ENCODE results near the gene CEP57L1. TPM values are rescaled to one million over a fixed set of nuclear protein-coding genes. Genes with fewer than 3 reads are reported as not detected.
A peak's percentile ranks its signal among the peaks of the same experiment; 100 is the strongest.
"Not testable (repeated sequence)": the region's sequence is repeated elsewhere in the genome, so short reads cannot be mapped to it uniquely, and the experiment has no call there.

Gene CEP57L1
- total RNA-seq, 1 donor from 2014 or later, result 6.2 TPM

GRCh38 chr6:109105681-109106080, 10.4 kb downstream of the CEP57L1 start:
- intact Hi-C loops (cut with micrococcal nuclease), result loop anchor here (10.0 kb wide), 1 partner anchor 279 kb away; the partner anchor contains the start of gene CD164
- no peak for TF ChIP-seq CTCF (IDR thresholded peaks at IDR 0.05; ENCODE audit: borderline replicate concordance)
- H3K4me1 ChIP-seq, result no peaks in the 10 kb centered on the region
- H3K27me3 ChIP-seq (ENCODE audit: low read depth), result no peaks in the 10 kb centered on the region
- DNase-seq, result no peak
- H3K4me3 ChIP-seq, result no peak overlapping the region
- H3K9me3 ChIP-seq (replicated peaks), result peaks cover 7% of the 10 kb centered on the region
- H3K27ac ChIP-seq (replicated peaks), result no peak overlapping the region
- peaks cover 20% of the 10 kb centered on the region for H3K36me3 ChIP-seq

- intact Hi-C loops (cut with micrococcal nuclease), result loop anchor here (10.0 kb wide), 1 partner anchor 275 kb away; the partner anchor contains the start of gene CD164
- H3K4me3 ChIP-seq; H3K27me3 ChIP-seq (ENCODE audit: low read depth); H3K4me1 ChIP-seq; DNase-seq; H3K27ac ChIP-seq (replicated peaks): not testable (repeated sequence)
- peaks cover 10% of the 10 kb centered on the region for H3K9me3 ChIP-seq (replicated peaks)
- peaks cover 16% of the 10 kb centered on the region for H3K36me3 ChIP-seq
Observed at GRCh38 chr6:109109663-109110062, 14.4 kb downstream of the CEP57L1 start.

GRCh38 chr6:109112663-109113062, 17.4 kb downstream of the CEP57L1 start:
- H3K36me3 ChIP-seq, result peaks cover 13% of the 10 kb centered on the region
- H3K27ac ChIP-seq (replicated peaks); intact Hi-C loops (cut with micrococcal nuclease); H3K4me3 ChIP-seq; DNase-seq; H3K27me3 ChIP-seq (ENCODE audit: low read depth); H3K4me1 ChIP-seq: not testable (repeated sequence)
- H3K9me3 ChIP-seq (replicated peaks), result peaks cover 10% of the 10 kb centered on the region

- peaks cover 52% of the 10 kb centered on the region for H3K4me1 ChIP-seq
- H3K36me3 ChIP-seq, result no peaks in the 10 kb centered on the region
- H3K4me3 ChIP-seq, result no peak overlapping the region
- intact Hi-C loops (cut with micrococcal nuclease), result no loop called here
- no peaks in the 10 kb centered on the region for H3K27me3 ChIP-seq (ENCODE audit: low read depth)
- DNase-seq, result no peak
- H3K9me3 ChIP-seq (replicated peaks), result no peaks in the 10 kb centered on the region
- no peak for TF ChIP-seq CTCF (IDR thresholded peaks at IDR 0.05; ENCODE audit: borderline replicate concordance)
- peak overlapping the region; percentile 25 for H3K27ac ChIP-seq (replicated peaks)
Observed at GRCh38 chr6:109117346-109118035, 22.2 kb downstream of the CEP57L1 start.

GRCh38 chr6:109118337-109118736, 23.0 kb downstream of the CEP57L1 start:
- H3K27ac ChIP-seq (replicated peaks), result peak overlapping the region; percentile 25

GRCh38 chr6:109118871-109119354, 23.6 kb downstream of the CEP57L1 start:
- H3K27me3 ChIP-seq (ENCODE audit: low read depth), result no peaks in the 10 kb centered on the region
- intact Hi-C loops (cut with micrococcal nuclease), result no loop called here
- H3K9me3 ChIP-seq (replicated peaks), result no peaks in the 10 kb centered on the region
- H3K4me3 ChIP-seq, result no peak overlapping the region
- no peak for DNase-seq
- peak overlapping the region; percentile 24 for H3K27ac ChIP-seq (replicated peaks)
- H3K4me1 ChIP-seq, result peaks cover 52% of the 10 kb centered on the region
- H3K36me3 ChIP-seq, result no peaks in the 10 kb centered on the region
- TF ChIP-seq CTCF (IDR thresholded peaks at IDR 0.05; ENCODE audit: borderline replicate concordance), result no peak

More at GRCh38 chr6:109118337-109118736, 23.0 kb downstream of the CEP57L1 start:
- no peak for DNase-seq
- H3K9me3 ChIP-seq (replicated peaks), result no peaks in the 10 kb centered on the region
- no peaks in the 10 kb centered on the region for H3K36me3 ChIP-seq
- no peaks in the 10 kb centered on the region for H3K27me3 ChIP-seq (ENCODE audit: low read depth)
- peaks cover 52% of the 10 kb centered on the region for H3K4me1 ChIP-seq
- no peak overlapping the region for H3K4me3 ChIP-seq
- intact Hi-C loops (cut with micrococcal nuclease), result no loop called here
- no peak for TF ChIP-seq CTCF (IDR thresholded peaks at IDR 0.05; ENCODE audit: borderline replicate concordance)

Data from left ventricle myocardium inferior (tissue), 1 donor.